ENCODE data around the gene ADAMTS16.

The ADAMTS16 gene

DNA sequence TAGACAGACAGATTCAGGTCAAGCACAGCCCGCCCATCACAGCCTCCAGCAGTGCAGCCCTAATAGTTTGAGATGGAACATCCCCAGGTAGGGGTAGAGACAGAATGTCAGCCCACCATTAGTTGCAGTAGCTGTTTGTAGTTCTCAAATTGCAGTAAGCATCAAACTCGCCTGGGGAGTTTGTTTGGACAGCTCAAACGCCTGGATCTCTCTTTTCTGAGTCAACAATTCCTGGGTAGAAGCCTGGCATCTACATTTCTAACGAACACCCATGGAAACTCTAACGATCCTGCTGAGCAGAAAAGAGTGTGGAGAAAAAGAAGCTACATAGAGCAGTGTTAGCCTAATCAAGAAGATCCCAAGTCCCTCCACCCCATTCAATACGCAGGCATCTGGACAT lies 59.4 kb downstream of the ADAMTS16 start:
- no peak for DNase-seq
- TF ChIP-seq, protein P1, sequence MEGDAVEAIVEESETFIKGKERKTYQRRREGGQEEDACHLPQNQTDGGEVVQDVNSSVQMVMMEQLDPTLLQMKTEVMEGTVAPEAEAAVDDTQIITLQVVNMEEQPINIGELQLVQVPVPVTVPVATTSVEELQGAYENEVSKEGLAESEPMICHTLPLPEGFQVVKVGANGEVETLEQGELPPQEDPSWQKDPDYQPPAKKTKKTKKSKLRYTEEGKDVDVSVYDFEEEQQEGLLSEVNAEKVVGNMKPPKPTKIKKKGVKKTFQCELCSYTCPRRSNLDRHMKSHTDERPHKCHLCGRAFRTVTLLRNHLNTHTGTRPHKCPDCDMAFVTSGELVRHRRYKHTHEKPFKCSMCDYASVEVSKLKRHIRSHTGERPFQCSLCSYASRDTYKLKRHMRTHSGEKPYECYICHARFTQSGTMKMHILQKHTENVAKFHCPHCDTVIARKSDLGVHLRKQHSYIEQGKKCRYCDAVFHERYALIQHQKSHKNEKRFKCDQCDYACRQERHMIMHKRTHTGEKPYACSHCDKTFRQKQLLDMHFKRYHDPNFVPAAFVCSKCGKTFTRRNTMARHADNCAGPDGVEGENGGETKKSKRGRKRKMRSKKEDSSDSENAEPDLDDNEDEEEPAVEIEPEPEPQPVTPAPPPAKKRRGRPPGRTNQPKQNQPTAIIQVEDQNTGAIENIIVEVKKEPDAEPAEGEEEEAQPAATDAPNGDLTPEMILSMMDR (IDR thresholded peaks at IDR 0.05; ENCODE audit: low read depth, low read length): no peak
- no peak overlapping the region for H3K27ac ChIP-seq
- H3K4me3 ChIP-seq (ENCODE audit: low read depth, low read length): no peak overlapping the region
- no peaks in the 10 kb centered on the region for H3K36me3 ChIP-seq
- no peaks in the 10 kb centered on the region for H3K9me3 ChIP-seq (ENCODE audit: severe bottlenecking)
- H3K27me3 ChIP-seq (ENCODE audit: insufficient read depth, low read depth, severe bottlenecking): peaks cover 86% of the 10 kb centered on the region

DNA sequence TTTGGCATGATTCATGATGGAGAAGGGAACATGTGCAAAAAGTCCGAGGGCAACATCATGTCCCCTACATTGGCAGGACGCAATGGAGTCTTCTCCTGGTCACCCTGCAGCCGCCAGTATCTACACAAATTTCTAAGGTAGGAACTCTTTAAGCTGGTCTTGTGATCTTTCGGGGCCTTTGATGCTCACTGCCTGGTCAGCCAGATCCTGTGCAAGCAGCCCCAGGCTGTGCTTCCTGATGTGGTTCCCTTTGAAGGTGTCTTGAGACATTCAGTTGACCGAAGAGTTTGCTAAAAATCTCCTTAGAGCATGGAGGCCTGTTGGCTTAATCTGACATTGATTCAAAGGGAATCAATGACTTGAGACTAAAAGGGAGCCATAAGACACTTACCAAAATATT lies 60.0 kb downstream of the ADAMTS16 start:
- Histone ChIP-seq H3K27me3 (ENCODE audit: insufficient read depth, low read depth, severe bottlenecking) (peaks cover 80% of the 10 kb centered on the region), H3K9me3 (ENCODE audit: severe bottlenecking) (no peaks in the 10 kb centered on the region), H3K36me3 (no peaks in the 10 kb centered on the region), H3K4me3 (ENCODE audit: low read depth, low read length) (no peak overlapping the region), H3K27ac (no peak overlapping the region)
- TF ChIP-seq, protein P1 (IDR thresholded peaks at IDR 0.05; ENCODE audit: low read depth, low read length): no peak
- no peak for DNase-seq

DNA sequence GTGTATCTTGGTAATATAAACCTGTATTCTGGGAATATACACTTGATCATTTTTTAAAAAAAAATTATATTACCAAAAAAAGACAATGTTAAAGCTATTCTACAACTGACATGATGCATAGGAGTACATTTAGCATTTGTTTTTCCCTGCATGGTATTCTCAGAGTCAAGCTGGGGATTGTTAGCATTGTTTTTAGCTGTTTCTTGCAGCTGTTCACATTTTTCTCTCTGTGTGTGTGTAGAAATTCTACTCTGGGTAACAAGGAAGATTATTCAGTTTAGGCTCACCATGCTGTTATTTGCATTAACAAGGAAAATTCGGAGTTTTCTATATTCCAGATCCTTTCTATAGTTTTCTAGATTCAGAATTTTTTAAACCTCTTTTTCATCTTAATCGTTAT lies 62.2 kb downstream of the ADAMTS16 start:
- peaks cover 80% of the 10 kb centered on the region for H3K27me3 ChIP-seq (ENCODE audit: insufficient read depth, low read depth, severe bottlenecking)
- no peak overlapping the region for H3K27ac ChIP-seq
- TF ChIP-seq, protein P1 (IDR thresholded peaks at IDR 0.05; ENCODE audit: low read depth, low read length): no peak
- no peak for DNase-seq
- no peak overlapping the region for H3K4me3 ChIP-seq (ENCODE audit: low read depth, low read length)
- no peaks in the 10 kb centered on the region for H3K9me3 ChIP-seq (ENCODE audit: severe bottlenecking)
- H3K36me3 ChIP-seq: no peaks in the 10 kb centered on the region

DNA sequence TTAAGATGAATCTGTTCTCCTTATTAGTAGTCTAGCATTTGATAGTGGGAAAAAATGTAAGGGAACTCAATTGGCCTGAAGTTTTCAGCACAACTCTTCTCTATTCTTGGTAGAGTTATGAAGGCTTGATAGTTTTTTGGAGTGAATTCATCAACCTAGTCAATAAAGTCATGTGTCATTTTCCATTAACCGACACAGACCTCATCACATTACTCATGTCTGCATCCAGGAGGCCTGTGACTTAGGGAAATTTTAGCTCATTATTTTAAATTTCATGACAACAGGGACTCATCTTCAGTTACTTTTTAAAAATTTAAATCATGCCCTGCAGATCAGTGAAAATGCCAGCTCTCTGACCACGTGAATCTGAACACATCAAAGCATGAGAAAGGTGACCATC lies 63.3 kb downstream of the ADAMTS16 start:
- Histone ChIP-seq H3K9me3 (ENCODE audit: severe bottlenecking) (no peaks in the 10 kb centered on the region), H3K27me3 (ENCODE audit: insufficient read depth, low read depth, severe bottlenecking) (peaks cover 80% of the 10 kb centered on the region), H3K27ac (no peak overlapping the region), H3K36me3 (no peaks in the 10 kb centered on the region), H3K4me3 (ENCODE audit: low read depth, low read length) (no peak overlapping the region)
- TF ChIP-seq, protein P1 (IDR thresholded peaks at IDR 0.05; ENCODE audit: low read depth, low read length): no peak
- DNase-seq: no peak

DNA sequence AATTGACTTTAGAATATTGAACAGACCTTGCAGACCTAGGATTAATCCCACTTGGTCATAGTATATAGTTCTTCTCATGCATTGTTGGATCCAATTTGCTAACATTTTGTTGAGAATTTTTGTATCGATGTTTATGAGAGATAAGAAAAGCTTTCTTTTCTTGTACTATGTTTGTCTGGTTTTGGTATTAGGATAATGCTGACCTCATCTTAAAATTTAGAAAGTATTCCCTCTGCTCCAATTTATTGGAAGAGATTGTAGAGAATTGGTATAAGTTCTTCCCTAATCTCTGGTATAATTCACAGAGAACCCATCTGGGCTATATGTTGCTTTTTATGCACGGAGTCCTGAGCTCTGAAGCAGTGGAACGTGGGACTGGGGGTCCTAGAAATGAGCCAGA lies 67.7 kb downstream of the ADAMTS16 start:
- TF ChIP-seq, protein P1 (IDR thresholded peaks at IDR 0.05; ENCODE audit: low read depth, low read length): no peak

DNA sequence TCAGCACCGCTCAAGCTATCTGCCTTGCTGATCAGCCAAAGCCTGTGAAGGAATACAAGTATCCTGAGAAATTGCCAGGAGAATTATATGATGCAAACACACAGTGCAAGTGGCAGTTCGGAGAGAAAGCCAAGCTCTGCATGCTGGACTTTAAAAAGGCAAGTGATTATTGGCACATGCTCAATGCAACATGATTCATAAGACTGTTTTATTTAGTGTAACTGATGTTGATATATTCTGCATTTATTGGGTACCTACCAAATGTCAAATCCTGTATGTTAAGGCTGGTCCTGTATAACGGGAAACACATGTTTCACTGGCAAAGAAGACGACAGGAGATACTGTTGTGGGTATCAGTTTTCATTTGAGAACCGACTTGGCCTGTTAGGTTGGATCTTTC lies 69.0 kb downstream of the ADAMTS16 start:
- DNase-seq: no peak
- Histone ChIP-seq H3K27ac (no peak overlapping the region), H3K9me3 (ENCODE audit: severe bottlenecking) (no peaks in the 10 kb centered on the region), H3K27me3 (ENCODE audit: insufficient read depth, low read depth, severe bottlenecking) (peaks cover 82% of the 10 kb centered on the region), H3K4me3 (ENCODE audit: low read depth, low read length) (no peak overlapping the region), H3K36me3 (no peaks in the 10 kb centered on the region)
- TF ChIP-seq, protein P1 (IDR thresholded peaks at IDR 0.05; ENCODE audit: low read depth, low read length): no peak

More for the DNA sequence above, 67.7 kb downstream of the ADAMTS16 start:
- no peak for DNase-seq
- no peak overlapping the region for H3K4me3 ChIP-seq (ENCODE audit: low read depth, low read length)
- peaks cover 80% of the 10 kb centered on the region for H3K27me3 ChIP-seq (ENCODE audit: insufficient read depth, low read depth, severe bottlenecking)
- H3K36me3 ChIP-seq: no peaks in the 10 kb centered on the region
- no peak overlapping the region for H3K27ac ChIP-seq
- no peaks in the 10 kb centered on the region for H3K9me3 ChIP-seq (ENCODE audit: severe bottlenecking)
